HEK293T (cell line): ENCODE data around the gene SYT11.

Experiments
- CTCF ChIA-PET: fragments of 350-600 bp; formaldehyde crosslinking; extraction: SDS; loops from one replicate; lab custom pipeline; 2021; ENCODE audit warnings: antibody characterized with exemption, inconsistent platforms; lab: Yijun Ruan, JAX
- POLR2A ChIA-PET: fragments of 350-600 bp; formaldehyde crosslinking; extraction: SDS; loops from one replicate; lab custom pipeline; 2020; ENCODE audit warnings: antibody characterized with exemption, inconsistent platforms; lab: Yijun Ruan, JAX
- DNase-seq: peaks from one replicate; pipeline ENCODE4 v3.0.0; 2012; ENCODE audit warnings: mixed read lengths; ENCODE audit errors: extremely low spot score
- ARNT ChIP-seq: fragments of 450-650 bp; IDR thresholded peaks from 2 replicates; pipeline ENCODE4 v1.6.1; 2017; ENCODE audit warnings: mild to moderate bottlenecking
- BHLHE40 ChIP-seq: fragments of 450-650 bp; IDR thresholded peaks from 2 replicates; pipeline ENCODE4 v1.6.1; 2016; ENCODE audit warnings: mild to moderate bottlenecking, moderate library complexity, borderline replicate concordance
- CTBP1 ChIP-seq: fragments of 450-650 bp; IDR thresholded peaks from 2 replicates; pipeline ENCODE4 v1.6.1; 2016; ENCODE audit warnings: borderline replicate concordance
- ELF4 ChIP-seq: fragments of 450-650 bp; IDR thresholded peaks from 2 replicates; pipeline ENCODE4 v1.6.1; 2017; ENCODE audit warnings: antibody characterized with exemption
- FOXA1 ChIP-seq: fragments of 450-650 bp; IDR thresholded peaks from 2 replicates; pipeline ENCODE4 v1.6.1; 2016; ENCODE audit warnings: mild to moderate bottlenecking
- FOXK2 ChIP-seq: fragments of 450-650 bp; IDR thresholded peaks from 2 replicates; pipeline ENCODE4 v1.6.1; 2016; ENCODE audit warnings: mild to moderate bottlenecking
- FOXM1 ChIP-seq: fragments of 450-650 bp; IDR thresholded peaks from 2 replicates; pipeline ENCODE4 v1.6.1; 2017; ENCODE audit warnings: mild to moderate bottlenecking, borderline replicate concordance
- HDGF ChIP-seq: fragments of 450-650 bp; IDR thresholded peaks from 2 replicates; pipeline ENCODE4 v1.6.1; 2017; ENCODE audit warnings: antibody characterized with exemption, borderline replicate concordance
- L3MBTL2 ChIP-seq: fragments of 450-650 bp; conservative IDR thresholded peaks from 2 replicates; pipeline ENCODE4 v1.6.1; 2016; ENCODE audit warnings: mild to moderate bottlenecking
- LEF1 ChIP-seq: fragments of 450-650 bp; IDR thresholded peaks from 2 replicates; pipeline ENCODE4 v1.6.1; 2017; ENCODE audit warnings: mild to moderate bottlenecking, borderline replicate concordance
- NFRKB ChIP-seq: fragments of 450-650 bp; IDR thresholded peaks from 2 replicates; pipeline ENCODE4 v1.6.1; 2016; ENCODE audit warnings: mild to moderate bottlenecking, moderate library complexity
- SP1 ChIP-seq: fragments of 450-650 bp; IDR thresholded peaks from 2 replicates; pipeline ENCODE4 v1.6.1; 2017
- SUZ12 ChIP-seq: fragments of 450-650 bp; IDR thresholded peaks from 2 replicates; pipeline ENCODE4 v1.6.1; 2016; ENCODE audit warnings: mild to moderate bottlenecking
- TARDBP ChIP-seq: fragments of 450-650 bp; IDR thresholded peaks from 2 replicates; pipeline ENCODE4 v1.6.1; 2016
- ZNF384 ChIP-seq: fragments of 450-650 bp; IDR thresholded peaks from 2 replicates; pipeline ENCODE4 v1.6.1; 2016
- TF ChIP-seq, protein P1 (sequence below): fragments of 450-650 bp; IDR thresholded peaks from 2 replicates; pipeline ENCODE4 v1.6.1; 2016

The SYT11 gene

DNA sequence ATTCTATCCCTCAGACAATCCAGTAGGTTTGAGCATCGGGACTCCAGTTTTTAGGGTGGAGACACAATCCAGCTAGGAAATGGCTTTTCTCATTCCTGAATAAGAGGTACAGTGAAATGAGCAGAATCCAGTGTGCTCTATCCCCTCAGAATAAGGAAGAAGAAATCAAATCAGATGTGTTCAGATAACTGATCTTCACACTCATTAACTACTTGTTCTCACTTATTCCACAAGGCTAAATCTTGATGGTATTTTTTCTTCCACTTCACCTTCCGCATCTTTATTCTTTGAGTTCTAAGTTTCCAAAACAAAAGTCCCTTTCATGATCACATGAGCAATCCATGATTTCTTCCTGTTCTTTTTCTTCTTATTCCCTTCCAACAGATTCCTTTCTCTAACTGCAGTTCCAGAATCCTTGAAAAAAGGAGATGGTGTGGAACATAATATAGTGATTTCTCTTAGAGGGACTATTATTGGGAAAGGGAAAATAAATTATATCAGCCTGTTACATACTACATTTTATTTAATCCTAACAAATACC is 1.7 kb downstream of the SYT11 start:
- ChIA-PET CTCF (interaction anchor here (0.6 kb wide), 1 partner anchor 20 kb away, joined by 3 read pairs; no protein-coding TSS in a partner anchor), POLR2A (interaction anchor here (1.5 to 2.5 kb wide), 2 partner anchors 9 to 12 kb away, joined by 4 to 12 read pairs; no protein-coding TSS in a partner anchor)
- no peak for DNase-seq
- TF ChIP-seq, protein P1, sequence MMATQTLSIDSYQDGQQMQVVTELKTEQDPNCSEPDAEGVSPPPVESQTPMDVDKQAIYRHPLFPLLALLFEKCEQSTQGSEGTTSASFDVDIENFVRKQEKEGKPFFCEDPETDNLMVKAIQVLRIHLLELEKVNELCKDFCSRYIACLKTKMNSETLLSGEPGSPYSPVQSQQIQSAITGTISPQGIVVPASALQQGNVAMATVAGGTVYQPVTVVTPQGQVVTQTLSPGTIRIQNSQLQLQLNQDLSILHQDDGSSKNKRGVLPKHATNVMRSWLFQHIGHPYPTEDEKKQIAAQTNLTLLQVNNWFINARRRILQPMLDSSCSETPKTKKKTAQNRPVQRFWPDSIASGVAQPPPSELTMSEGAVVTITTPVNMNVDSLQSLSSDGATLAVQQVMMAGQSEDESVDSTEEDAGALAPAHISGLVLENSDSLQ = no peak
- TF ChIP-seq LEF1 = no peak
- no peak for TF ChIP-seq CTBP1
- no peak for TF ChIP-seq TARDBP
- no peak for TF ChIP-seq FOXK2

DNA sequence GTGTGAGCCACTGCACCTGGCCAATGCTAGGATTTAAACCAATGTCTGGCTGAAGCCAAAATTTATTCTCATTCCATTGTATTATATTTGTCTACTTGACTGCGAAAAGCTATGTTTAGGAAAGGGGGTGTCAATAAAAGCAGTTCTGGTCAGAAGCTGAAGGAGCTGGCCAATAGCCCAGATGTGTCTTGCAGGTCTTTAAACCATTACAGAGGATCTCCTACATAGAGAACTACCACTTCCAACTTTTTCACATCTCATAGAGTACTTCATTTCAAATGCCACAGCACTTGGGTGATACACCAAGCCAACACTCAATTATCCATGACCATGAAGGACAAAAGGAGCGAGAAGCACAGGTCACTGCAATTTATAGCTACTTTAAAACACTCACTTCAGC is 2.5 kb downstream of the SYT11 start:
- DNase-seq = no peak
- CTCF ChIA-PET = no interaction called here

DNA sequence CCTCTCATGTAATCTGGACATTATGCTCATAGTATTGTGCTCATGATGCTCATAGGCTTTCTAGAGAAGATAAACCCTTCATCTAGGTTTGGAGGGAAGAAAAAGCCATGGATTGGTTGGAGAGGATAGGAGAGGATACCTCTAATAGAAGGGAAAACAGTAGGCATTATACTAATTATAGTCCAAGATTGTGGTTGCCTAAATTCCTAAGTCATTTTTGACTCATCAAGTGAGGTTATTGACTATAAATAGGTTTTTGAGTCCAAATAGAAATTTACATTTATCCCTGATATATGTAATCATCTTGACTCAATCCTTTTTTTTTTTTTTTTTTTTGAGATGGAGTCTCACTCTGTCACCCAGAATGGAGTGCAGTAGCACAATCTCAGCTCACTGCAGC is 5.0 kb downstream of the SYT11 start:
- no peak for TF ChIP-seq FOXK2
- no peak for DNase-seq
- POLR2A ChIA-PET = no interaction called here
- CTCF ChIA-PET = interaction anchor here (0.6 to 0.9 kb wide), 2 partner anchors 9 to 10 kb away, joined by 3 read pairs; no protein-coding TSS in a partner anchor

More for the DNA sequence above, 2.5 kb downstream of the SYT11 start:
- POLR2A ChIA-PET = interaction anchor here (1.3 to 1.5 kb wide), 2 partner anchors 8 to 29 kb away, joined by 3 to 4 read pairs; no protein-coding TSS in a partner anchor
- TF ChIP-seq SUZ12 = no peak
- no peak for TF ChIP-seq NFRKB
- TF ChIP-seq ARNT = no peak
- TF ChIP-seq CTBP1 = no peak
- no peak for TF ChIP-seq HDGF
- no peak for TF ChIP-seq FOXK2

DNA sequence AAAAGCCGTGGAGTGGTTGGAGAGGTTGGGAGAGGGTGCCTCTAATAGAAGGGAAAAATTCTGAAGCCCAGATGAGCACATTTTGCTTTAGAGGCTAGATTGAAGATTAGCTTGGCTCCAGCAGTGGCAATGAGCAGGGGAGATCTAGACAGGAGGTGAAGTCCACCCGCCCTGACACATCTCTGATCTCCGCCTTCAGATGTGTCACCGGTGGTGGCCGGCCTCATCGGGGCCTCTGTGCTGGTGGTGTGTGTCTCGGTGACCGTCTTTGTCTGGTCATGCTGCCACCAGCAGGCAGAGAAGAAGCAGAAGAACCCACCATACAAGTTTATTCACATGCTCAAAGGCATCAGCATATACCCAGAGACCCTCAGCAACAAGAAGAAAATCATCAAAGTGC is 8.4 kb downstream of the SYT11 start:
- ChIA-PET POLR2A (no interaction called here), CTCF (no interaction called here)
- TF ChIP-seq TARDBP (no peak), HDGF (no peak), FOXK2 (no peak), ZNF384 (no peak), SP1 (no peak), CTBP1 (no peak), SUZ12 (no peak), ELF4 (no peak), FOXM1 (no peak), BHLHE40 (no peak), LEF1 (no peak), ARNT (no peak), FOXA1 (no peak)
- TF ChIP-seq, protein P1 = no peak
- DNase-seq = no peak

DNA sequence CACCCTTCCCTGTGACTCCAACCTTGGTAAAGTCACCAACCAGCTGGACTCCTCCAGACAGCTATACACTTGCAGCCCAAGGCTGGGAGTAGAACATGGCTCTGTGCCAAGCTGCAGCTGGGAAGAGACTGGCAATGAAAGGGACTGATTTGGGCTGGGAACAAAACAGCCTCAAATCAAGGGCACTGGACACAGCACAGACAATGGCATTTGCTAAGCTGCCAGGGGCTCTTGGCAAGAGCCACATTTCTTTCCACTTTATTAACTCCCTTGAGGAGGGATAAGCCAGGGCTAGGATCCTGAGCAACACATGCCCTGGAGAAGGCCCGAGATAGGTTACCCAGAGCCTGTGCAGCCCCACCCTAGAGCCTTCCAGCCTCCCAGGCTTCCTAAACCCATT is 12.0 kb downstream of the SYT11 start:
- ChIA-PET POLR2A (interaction anchor here (2.4 kb wide), 1 partner anchor 11 kb away, joined by 12 read pairs; the partner anchor contains the start of gene SYT11), CTCF (interaction anchor here (2.0 kb wide), 1 partner anchor 12 kb away, joined by 7 read pairs; no protein-coding TSS in a partner anchor)
- no peak for DNase-seq
- TF ChIP-seq BHLHE40 (no peak), TARDBP (no peak), L3MBTL2 (no peak), FOXK2 (no peak), ARNT (no peak), FOXA1 (no peak), HDGF (no peak), SP1 (no peak), NFRKB (no peak)
- TF ChIP-seq, protein P1 = no peak

DNA sequence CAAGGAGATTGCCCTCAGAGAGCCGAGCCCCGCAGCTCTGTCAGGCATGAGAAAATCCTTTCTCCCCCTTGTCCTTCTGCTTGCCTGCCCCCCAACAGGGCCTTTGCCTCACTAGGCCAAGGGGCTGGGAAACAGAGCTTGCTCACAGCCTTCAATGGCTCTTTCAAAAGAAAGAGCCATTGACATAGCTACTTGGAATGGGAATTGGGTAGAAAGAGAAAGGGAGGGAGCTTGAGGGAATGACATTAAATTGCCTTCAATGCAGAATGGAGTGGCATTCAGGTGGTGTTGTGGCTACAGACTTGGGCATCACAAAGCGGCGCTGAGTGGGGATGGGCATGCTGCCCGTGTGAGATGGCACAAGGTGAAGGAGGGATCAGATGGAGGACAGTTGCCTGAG is 13.2 kb downstream of the SYT11 start:
- TF ChIP-seq LEF1 = no peak
- TF ChIP-seq FOXA1 = no peak
- TF ChIP-seq BHLHE40 = no peak
- POLR2A ChIA-PET = interaction anchor here (1.0 to 2.4 kb wide), 5 partner anchors 12 to 62 kb away, joined by 3 to 12 read pairs (median 4); partner anchors contain the start of genes GON4L, KHDC4 and SYT11
- CTCF ChIA-PET = interaction anchor here (2.0 kb wide), 1 partner anchor 10 kb away, joined by 7 read pairs; no protein-coding TSS in a partner anchor
- no peak for DNase-seq

DNA sequence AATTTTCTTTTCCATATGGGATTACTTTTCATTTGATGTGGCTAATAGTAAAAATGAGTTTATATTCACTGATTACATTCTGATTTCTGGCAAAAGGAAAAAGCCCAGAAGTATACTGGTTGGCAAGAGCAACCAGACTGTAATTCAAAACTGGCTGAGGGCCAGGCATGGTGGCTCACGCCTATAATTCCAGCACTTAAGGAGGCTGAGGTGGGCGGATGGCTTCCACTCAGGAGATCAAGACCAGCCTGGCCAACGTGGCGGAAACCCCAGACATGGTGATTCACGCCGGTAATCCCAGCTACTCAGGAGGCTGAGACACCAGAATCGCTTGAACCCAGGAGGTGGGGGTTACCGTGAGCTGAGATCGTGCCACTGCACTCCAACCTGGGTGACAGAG is 14.5 kb downstream of the SYT11 start:
- ChIA-PET CTCF (interaction anchor here (0.8 kb wide), 1 partner anchor 10 kb away, joined by 3 read pairs; no protein-coding TSS in a partner anchor), POLR2A (interaction anchor here (2.4 kb wide), 1 partner anchor 14 kb away, joined by 12 read pairs; the partner anchor contains the start of gene SYT11)
- TF ChIP-seq FOXA1 = no peak
- no peak for TF ChIP-seq HDGF
- no peak for TF ChIP-seq SUZ12
- no peak for TF ChIP-seq FOXM1
- no peak for TF ChIP-seq NFRKB
- no peak for DNase-seq
